Lower leg skin (tissue), 3 donors: ENCODE data around the gene ELP2.

ENCODE experiments used
- CTCF ChIP-seq, 3 donors: fragments of 450-650 bp; IDR thresholded peaks; one replicate each; pipeline ENCODE4 v1.5.1; 2016; ENCODE audit warnings: antibody characterized with exemption in 3 of 3, mild to moderate bottlenecking in 3 of 3, moderate library complexity in 2 of 3
- POLR2A ChIP-seq, 2 donors: fragments of 450-650 bp; IDR thresholded peaks; one replicate each; pipeline ENCODE4 v1.6.1; 2016 to 2017; ENCODE audit warnings: antibody characterized with exemption in 2 of 2, mild to moderate bottlenecking in 1 of 2, moderate library complexity in 1 of 2

DNA sequence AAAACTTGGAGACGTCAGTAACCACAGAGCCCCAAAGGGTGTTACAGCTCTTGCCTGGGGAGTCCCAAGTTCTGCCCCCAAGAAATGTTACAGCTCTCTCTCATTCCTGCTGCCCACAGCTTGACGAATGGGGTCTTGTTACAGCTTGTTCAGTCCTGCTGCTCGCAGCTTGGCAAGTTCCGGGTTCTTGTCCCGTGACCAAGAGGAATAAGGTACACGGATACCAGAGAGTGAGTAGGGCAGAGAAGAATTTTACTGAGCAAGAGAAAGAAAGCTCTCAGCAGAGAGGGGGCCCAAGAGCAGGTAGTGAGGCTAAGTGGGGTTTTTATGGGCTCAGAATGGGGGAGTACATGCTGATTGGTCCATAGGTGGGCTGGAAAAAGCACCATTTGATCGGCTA, 27.8 kb upstream of the ELP2 start:
- no peak for TF ChIP-seq CTCF (IDR thresholded peaks at IDR 0.05)
- TF ChIP-seq POLR2A (IDR thresholded peaks at IDR 0.05) = no peak
